K562 (cell line): Measurements from ENCODE around the gene NPTX2.

Experiments
- ELF1 ChIP-seq: fragments of 200-800 bp; sonication (Bioruptor generic); IDR thresholded peaks from 2 replicates; pipeline ENCODE4 v1.6.1; 2016; ENCODE audit warnings: missing genetic modification characterization, missing compliant biosample characterization
- HIVEP1 ChIP-seq: fragments of 250-450 bp; sonication (Bioruptor Pico); IDR thresholded peaks from 2 replicates; pipeline ENCODE4 v1.4.0; 2020; ENCODE audit warnings: mild to moderate bottlenecking
- TF ChIP-seq, protein P1 (sequence below), 3 experiments: IDR thresholded peaks in 2 of 3; conservative IDR thresholded peaks in 1 of 3; 2 replicates each; pipeline ENCODE4 v1.5.1; 2011 to 2012; ENCODE audit warnings: low read length in 3 of 3, mild to moderate bottlenecking in 3 of 3, control low read depth in 2 of 3, improper control_type of control experiment in 1 of 3, inconsistent platforms in 1 of 3, low read depth in 1 of 3, mixed read lengths in 1 of 3, moderate library complexity in 1 of 3; ENCODE audit not compliant: insufficient read depth in 2 of 3

- TF ChIP-seq HIVEP1 (CRISPR knock-in tag) (no peak), ELF1 (no peak)
- TF ChIP-seq, protein P1, sequence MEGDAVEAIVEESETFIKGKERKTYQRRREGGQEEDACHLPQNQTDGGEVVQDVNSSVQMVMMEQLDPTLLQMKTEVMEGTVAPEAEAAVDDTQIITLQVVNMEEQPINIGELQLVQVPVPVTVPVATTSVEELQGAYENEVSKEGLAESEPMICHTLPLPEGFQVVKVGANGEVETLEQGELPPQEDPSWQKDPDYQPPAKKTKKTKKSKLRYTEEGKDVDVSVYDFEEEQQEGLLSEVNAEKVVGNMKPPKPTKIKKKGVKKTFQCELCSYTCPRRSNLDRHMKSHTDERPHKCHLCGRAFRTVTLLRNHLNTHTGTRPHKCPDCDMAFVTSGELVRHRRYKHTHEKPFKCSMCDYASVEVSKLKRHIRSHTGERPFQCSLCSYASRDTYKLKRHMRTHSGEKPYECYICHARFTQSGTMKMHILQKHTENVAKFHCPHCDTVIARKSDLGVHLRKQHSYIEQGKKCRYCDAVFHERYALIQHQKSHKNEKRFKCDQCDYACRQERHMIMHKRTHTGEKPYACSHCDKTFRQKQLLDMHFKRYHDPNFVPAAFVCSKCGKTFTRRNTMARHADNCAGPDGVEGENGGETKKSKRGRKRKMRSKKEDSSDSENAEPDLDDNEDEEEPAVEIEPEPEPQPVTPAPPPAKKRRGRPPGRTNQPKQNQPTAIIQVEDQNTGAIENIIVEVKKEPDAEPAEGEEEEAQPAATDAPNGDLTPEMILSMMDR (IDR thresholded peaks at IDR 0.05 in 2 of 3, conservative IDR thresholded peaks at IDR 0.05 in 1 of 3; ENCODE audit: insufficient read depth in 2 of 3, low read depth in 1 of 3, low read length in 3 of 3), result no peak
Observed at GRCh38 chr7:98584830-98585229, 32.3 kb upstream of the NPTX2 start.
